Stimulated activated CD4-positive, alpha-beta T cell treated with anti-CD3 and anti-CD28 coated beads, Interleukin-1b, Interleukin-23, amount 100 ng/mL, for 1 hour (primary cell): ENCODE results near the gene CORO7.
A peak's percentile ranks its signal among the peaks of the same experiment; 100 is the strongest.
"Not testable (repeated sequence)": the region's sequence is repeated elsewhere in the genome, so short reads cannot be mapped to it uniquely, and the experiment has no call there.

Experiments used
- DNase-seq, 2 donors: peaks; one replicate each; pipeline ENCODE4 v3.0.0-alpha.2; 2020; ENCODE audit warnings: low read depth in 2 of 2

CORO7 gene

DNA sequence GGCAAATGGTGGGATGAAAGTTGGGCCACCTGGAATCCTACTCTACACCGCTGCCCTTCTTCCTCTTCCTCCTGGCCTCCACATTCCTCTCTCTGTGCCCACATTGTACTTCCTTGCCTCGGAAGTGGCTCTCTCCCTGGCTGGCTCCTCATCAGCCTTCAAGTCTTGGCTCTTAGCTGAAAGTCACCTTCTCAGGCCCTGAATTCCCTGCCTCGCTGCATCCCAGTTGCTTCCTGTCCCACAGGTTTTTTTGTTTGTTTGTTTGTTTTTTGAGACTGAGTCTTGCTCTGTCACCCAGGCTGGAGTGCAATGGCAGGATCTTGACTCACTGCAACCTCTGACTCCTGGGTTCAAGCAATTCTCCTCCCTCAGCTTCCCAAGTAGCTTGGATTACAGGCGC is 62.7 kb downstream of the CORO7 start:
- no peak for DNase-seq

GRCh38 chr16:4352843-4353242 is 63.6 kb downstream of the CORO7 start:
- DNase-seq = no peak

DNA sequence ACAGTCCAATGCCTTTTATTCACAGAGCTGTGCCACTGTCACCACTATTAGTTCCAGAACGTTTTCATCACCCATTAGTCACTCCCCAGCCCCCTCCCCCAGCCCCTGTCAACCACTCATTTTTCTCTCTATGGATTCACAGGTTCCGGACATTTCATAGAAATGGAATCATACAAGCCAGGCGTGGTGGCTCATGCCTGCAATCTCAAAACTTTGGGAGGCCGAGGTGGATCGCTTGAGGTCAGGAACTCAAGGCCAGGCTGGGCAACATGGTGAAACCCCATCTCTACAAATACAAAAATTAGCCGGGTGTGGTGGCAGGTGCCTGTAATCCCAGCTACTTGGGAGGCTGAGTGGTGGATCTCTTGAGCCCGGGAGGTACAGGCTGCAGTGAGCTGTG is 64.5 kb downstream of the CORO7 start:
- no peak for DNase-seq

- peak; percentile 94 to 98 for DNase-seq
These were observed 65.4 kb downstream of the CORO7 start, which contains the start of gene PAM16 for GRCh38 chr16:4350787-4351659. TSS of gene PAM16 (minus strand) at chr16:4351321. CDS start at chr16:4351234, 87 bp downstream.

GRCh38 chr16:4350365-4350786 is 66.0 kb downstream of the CORO7 start:
- no peak for DNase-seq

- no peak for DNase-seq
These were observed 67.1 kb downstream of the CORO7 start for GRCh38 chr16:4349332-4349731.

GRCh38 chr16:4347765-4348509 is 68.5 kb downstream of the CORO7 start:
- no peak for DNase-seq

DNA sequence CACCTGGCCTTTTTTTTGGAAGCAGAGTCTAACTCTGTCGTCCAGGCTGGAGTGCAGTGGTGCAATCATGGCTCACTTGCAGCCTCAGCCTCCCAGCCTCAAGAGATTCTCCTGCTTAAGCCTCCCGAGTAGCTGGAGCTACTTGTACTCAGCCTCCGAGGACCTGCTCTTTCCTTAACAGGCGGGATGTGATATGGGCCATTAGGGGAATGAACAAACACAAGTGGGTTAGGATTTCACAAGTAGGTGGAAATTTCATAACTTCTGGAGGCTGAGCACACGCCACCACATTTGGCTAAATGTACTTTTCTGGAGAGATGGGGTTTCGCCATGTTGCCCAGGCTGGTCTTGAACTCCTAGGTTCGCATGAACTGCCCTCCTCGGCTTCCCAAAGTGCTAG is 69.4 kb downstream of the CORO7 start:
- DNase-seq = no peak

- DNase-seq = no peak
These were observed 70.3 kb downstream of the CORO7 start for GRCh38 chr16:4345836-4346781.

DNA sequence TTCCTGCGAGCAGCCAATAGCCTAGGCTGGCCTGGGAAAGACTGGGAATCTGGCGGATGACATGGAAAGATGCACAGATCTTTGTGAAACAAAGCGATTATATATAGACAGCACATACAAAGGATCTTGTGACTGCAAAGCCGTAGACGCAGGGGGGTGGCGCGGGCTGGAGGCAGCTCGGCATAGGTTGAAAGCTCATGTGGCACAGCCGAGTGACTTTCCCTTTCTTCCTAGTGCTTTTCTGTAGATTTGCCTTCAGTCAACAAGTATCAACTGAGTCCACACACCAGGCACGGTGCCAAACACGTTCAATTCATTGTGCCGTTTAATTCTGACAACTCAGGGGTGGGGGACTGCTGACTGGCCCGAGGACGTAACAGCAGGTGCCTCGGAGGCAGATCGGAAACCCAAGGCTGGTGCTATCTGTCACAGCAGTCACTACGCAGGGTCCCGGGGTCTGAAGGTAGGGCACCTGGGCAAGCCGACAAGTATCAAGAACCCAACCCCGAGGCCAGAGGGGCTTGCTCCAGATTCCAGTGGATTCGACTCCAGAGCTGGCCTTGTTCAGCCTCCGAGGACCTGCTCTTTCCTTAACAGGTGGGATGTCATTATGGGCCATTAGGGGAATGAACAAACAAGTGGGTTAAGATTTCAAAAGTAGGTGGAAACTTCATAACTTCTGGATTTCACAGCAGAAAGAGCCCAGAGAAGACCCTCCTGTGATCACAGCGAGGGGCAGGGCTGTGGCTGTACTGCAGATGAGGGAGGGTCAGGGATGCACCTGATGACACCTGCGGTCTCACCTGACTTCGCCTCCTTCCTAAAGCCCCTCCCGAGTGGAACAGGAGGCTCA is 71.2 kb downstream of the CORO7 start:
- DNase-seq = no peak

DNA sequence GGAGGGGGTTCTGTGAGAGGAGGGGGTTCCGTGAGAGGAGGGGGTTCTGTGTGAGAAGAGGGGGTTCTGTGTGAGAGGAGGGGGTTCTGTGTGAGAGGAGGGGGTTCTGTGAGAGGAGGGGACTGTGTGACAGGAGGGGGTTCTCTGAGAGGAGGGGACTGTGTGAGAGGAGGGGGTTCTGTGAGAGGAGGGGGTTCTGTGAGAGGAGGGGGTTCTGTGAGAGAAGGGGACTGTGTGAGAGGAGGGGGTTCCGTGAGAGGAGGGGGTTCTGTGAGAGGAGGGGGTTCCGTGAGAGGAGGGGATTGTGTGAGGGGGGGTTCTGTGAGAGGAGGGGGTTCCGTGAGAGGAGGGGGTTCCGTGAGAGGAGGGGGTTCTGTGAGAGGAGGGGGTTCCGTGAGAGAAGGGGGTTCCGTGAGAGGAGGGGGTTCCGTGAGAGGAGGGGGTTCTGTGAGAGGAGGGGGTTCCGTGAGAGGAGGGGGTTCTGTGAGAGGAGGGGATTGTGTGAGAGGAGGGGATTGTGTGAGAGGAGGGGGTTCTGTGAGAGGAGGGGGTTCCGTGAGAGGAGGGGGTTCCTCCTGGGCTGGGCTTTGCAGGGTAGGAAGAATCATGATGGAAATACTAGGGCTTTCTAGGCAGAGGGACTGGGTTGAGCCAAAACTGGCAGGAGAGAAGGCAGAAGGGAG is 72.0 kb downstream of the CORO7 start:
- not testable (repeated sequence) for DNase-seq

DNA sequence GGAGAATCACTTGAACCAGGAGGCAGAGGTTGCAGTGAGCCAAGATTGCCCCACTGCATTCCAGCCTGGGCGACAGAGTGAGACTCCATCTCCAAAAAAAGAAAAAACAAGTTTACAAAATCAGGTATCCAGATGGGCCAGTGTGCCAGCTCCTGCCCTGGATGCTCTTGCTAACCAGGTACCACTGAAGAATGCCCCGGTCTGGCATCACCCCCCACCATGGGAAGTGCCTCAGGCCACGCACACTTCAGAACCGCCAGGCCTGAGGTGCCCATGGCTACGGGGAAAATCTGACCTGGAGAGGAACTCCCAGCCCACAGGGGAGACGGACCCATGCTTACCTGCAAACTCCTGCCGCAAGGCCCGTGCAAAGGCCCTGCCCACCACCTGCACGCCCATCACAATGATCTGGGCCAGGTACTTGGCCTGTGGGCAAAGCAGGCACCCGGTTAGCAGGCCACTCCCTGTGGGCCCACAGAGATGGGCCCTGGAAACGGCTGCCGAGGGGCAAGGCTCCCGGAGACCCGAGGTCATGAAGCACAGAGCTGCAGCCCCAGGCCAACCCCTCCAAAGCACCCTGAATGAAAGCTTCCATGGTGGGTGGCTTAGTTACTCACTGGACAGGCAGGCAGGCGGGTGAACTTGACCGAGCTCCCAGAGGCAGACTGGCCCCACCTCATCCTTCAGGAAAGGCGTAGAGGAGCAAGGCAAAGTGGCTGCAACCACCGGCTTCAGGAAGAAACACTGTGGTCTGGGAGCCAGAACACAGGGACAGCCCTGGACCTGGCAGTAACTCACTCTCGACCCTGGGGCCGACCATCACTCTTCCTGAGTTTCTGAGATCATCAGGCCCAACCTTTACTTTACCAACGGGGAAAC is 73.3 kb downstream of the CORO7 start:
- no peak for DNase-seq

GRCh38 chr16:4341250-4341649 is 75.1 kb downstream of the CORO7 start:
- no peak for DNase-seq

DNA sequence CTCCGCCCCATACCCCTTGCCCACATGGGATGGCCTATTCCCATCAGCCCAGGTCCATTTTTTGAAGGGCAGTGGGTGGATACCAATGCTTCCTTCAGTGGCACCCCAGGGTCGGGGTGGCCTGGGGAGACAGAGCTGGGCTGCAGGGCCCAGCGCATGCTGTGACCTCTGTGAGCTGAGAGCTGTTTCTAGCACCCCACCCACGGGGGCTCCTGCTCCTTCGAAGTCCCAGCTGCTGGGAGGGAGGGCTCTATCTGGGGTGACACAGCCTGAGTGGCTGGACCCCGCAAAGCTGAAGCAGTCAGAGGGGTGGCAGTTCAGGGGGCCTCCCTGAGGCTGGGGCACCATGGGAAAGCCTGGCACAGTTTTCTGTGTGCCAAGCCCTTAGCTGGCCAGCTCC is 76.0 kb downstream of the CORO7 start:
- no peak for DNase-seq

DNA sequence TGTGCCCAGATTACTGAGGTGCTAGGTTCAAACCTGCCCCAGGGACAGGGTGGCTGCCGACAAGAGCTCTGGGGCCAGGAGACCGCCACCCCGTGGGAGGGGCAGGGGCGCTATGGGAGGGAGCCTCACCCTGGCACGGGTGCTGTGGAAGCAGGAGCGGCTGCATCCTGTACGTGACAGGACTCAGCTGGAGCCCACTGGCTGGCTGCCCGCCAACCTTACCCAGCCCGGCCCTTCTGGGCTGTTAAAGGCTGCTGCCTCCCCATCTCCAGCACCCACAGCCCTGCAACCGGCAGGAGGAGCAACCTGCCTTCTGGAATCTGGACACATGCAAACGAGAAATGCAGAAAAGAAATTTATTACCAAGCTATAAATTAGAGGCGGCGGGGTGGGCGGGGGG is 76.5 kb downstream of the CORO7 start:
- no peak for DNase-seq

GRCh38 chr16:4339455-4339854 is 76.9 kb downstream of the CORO7 start:
- DNase-seq = no peak

DNA sequence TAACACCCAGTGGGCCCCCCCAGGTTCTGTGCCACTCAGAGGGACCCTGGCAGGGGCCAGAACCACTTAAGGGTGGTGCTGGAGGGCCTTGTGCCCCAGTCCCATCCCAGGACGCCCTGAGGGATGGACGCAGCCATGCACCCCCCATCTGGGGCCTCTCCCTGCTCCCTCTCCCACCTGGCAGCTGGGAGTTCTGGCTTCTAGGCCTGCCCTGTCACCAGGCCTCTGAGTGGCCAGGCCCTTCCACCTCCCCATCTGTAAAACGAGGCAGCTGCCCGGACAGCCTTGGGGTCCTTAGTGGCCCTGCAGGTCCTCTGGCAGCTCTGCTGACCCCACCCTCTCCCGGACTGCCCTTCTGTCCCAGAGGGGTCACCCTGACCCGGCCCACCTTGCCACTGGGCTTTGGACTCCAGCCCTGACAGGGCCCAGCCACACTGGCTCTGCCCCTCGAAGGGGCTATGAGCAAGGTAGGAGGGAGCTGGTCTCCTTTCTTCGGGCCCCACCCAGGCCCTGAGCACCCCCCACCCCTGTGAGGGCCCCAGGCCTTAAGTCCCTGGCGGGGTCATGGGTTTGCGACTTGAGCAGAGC is 77.6 kb downstream of the CORO7 start:
- no peak for DNase-seq

DNA sequence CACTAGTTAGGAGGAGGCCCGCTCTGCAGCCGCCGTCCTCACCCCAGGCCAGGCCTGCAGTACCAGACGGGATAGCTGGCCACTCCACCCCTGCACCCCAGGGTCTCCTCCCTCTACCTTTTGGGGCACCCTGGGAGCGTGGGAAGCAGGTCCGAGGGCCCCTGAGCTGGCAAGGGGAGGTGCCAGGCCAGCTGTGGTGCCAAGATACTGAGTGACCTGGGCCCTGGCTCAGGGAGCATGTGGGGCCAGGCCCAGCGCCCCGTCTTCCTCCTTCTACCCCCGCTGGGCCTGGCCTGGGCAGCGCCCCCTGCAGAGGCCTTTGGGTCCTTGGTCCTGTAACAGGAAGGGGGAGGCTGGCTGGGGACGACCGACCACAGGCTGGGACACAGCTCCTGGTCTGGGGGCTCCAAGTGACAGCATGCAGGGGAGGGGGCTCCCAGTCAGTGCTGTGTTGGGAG is 78.2 kb downstream of the CORO7 start:
- no peak for DNase-seq
